GM12873 (cell line): Measurements from ENCODE around the gene DRD2.

Experiments used
- CTCF ChIP-seq: IDR thresholded peaks from 2 replicates; pipeline ENCODE4 v1.5.1; 2012; ENCODE audit warnings: low read depth, mild to moderate bottlenecking, moderate library complexity, low read length, control low read depth; ENCODE audit not compliant: insufficient read depth; ENCODE audit errors: missing control alignments

DRD2 gene

DNA sequence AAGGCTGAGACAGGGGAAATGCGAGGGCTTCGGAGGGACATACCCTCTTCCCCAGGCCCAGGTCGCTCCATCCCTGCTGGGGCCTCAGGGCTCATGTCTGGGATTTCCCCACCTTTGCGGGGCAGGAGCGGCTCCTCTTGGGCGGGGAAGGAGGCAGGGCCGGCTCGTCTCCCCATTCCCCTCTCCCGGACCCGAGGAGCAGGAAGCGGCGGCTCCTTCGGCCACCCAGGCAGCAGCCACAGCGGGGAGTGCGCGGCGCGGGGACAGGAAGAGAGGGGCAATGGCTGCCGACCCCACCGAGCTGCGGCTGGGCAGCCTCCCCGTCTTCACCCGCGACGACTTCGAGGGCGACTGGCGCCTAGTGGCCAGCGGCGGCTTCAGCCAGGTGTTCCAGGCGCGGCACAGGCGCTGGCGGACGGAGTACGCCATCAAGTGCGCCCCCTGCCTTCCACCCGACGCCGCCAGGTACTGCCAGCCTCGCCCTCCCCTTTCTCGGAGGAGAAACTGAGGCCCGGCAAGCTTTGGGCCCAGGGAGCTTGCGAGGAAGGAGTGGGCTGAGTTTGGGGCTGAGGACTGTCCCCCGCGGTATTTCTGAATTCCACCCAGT, 87.5 kb downstream of the DRD2 start, which contains the start of gene ANKK1:
Gene ANKK1 (plus strand): TSS at position 175 of the 607 bp plus-strand sequence. CDS start 106 bp downstream, at position 281.
- peak; percentile 31 for TF ChIP-seq CTCF

- TF ChIP-seq CTCF: no peak
Measured at GRCh38 chr11:113386866-113387265, 88.3 kb downstream of the DRD2 start.

- TF ChIP-seq CTCF: no peak
Measured at GRCh38 chr11:113385749-113386148, 89.4 kb downstream of the DRD2 start.

DNA sequence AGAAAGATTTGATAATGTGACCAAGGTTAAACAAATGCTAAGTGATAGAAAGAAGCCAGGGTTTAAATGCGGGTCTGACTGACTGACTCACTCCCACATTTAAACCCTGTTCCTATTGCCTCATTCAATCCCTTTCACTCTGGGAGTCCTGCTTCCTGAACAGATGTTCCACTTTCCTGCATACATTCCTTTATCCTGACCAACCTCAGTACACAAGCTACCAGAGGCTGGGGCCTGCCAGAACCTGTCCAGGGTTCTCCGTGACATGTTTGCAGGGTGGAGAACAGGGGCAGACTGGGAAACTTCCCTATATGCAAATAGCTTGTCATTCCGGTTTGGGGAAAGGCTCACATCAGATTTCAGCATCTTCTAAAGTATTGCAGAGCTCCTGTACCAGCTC, 90.6 kb downstream of the DRD2 start:
- no peak for TF ChIP-seq CTCF

GRCh38 chr11:113382121-113382520, 93.1 kb downstream of the DRD2 start:
- TF ChIP-seq CTCF: no peak

GRCh38 chr11:113378692-113379091, 96.5 kb downstream of the DRD2 start:
- no peak for TF ChIP-seq CTCF

GRCh38 chr11:113377681-113378412, 97.4 kb downstream of the DRD2 start:
- TF ChIP-seq CTCF: no peak
